ENCODE results near the gene C12orf57. TPM values are rescaled to one million over a fixed set of nuclear protein-coding genes. Genes with fewer than 3 reads are reported as not detected.

The C12orf57 gene
- total and polyA plus RNA-seq, 2 experiments from 2014 or later, result 204 to 262 TPM

DNA sequence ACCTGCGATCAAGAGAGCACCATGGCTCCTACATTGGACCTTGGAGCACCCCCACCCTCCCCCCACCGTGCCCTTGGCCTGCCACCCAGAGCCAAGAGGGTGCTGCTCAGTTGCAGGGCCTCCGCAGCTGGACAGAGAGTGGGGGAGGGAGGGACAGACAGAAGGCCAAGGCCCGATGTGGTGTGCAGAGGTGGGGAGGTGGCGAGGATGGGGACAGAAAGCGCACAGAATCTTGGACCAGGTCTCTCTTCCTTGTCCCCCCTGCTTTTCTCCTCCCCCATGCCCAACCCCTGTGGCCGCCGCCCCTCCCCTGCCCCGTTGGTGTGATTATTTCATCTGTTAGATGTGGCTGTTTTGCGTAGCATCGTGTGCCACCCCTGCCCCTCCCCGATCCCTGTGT lies 2.0 kb upstream of the C12orf57 start:
- Histone ChIP-seq H3K27ac (ENCODE audit: low read depth) (0 out of 2 replicates have a peak overlapping the region, but pooled peaks have one; percentile 7), H3K9me2 (ENCODE audit: insufficient read depth) (no peaks in the 10 kb centered on the region), H4K20me1 (replicated peaks; ENCODE audit: insufficient read depth) (no peaks in the 10 kb centered on the region; the same call in 1 of the 2 replicates), H3K27me3 (ENCODE audit: insufficient read depth) (no peaks in the 10 kb centered on the region), H3K79me2 (replicated peaks; ENCODE audit: insufficient read depth) (0 out of 2 replicates have a peak, but pooled peaks cover 10% of the 10 kb centered on the region), H3K36me3 (ENCODE audit: insufficient read depth) (no peaks in the 10 kb centered on the region), H2AFZ (no peak overlapping the region), H3K4me2 (no peak overlapping the region), H3K4me1 (ENCODE audit: insufficient read depth) (peaks cover 25% of the 10 kb centered on the region), H3K4me3 (no peak overlapping the region), H3F3A (replicated peaks; ENCODE audit: low read depth) (peaks cover 36% of the 10 kb centered on the region)
- no peak for ATAC-seq
- no peak for DNase-seq (ENCODE audit: low spot score)
- TF ChIP-seq EZH2phosphoT487 (IDR thresholded peaks at IDR 0.05; ENCODE audit: unreplicated experiment) (no peak), CREB1 (CRISPR knock-in tag; IDR thresholded peaks at IDR 0.05; ENCODE audit: low read depth) (no peak), STAT1 (IDR thresholded peaks at IDR 0.05; ENCODE audit: unreplicated experiment) (no peak)
- H3K4me3 Mint-ChIP-seq, result no peak overlapping the region
- peaks cover 36% of the 10 kb centered on the region for H3K36me3 Mint-ChIP-seq (ENCODE audit: low read depth)
- peaks cover 57% of the 10 kb centered on the region for H3K4me1 Mint-ChIP-seq
- H3K9me3 Mint-ChIP-seq, result peaks cover 6% of the 10 kb centered on the region; the same call in 2 of the 3 replicates
- no peak overlapping the region; the same call in 1 of the 2 replicates for H3K27ac Mint-ChIP-seq
- peaks cover 55% of the 10 kb centered on the region for H3K27me3 Mint-ChIP-seq (ENCODE audit: insufficient read depth, low read depth, poor library complexity)

DNA sequence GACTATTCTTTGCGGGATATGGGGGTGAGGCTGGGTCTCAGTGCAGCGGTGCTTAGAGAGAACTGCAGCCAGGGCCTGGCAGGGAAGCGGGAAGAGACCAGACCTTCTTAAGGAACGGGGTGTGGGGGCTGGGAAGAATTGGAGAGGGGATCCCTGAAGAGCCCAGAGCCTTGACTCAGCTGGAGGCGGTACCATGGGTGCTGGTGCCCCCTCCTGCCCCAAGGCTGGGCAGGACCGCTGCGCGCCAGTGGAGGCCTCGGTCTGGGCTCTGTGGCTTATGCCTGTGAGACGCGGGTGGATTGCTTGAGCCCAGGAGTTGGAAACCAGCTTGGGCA lies 1.5 kb upstream of the C12orf57 start:
- Histone ChIP-seq H3K27ac (ENCODE audit: low read depth) (peak overlapping the region; percentile 87), H4K20me1 (replicated peaks; ENCODE audit: insufficient read depth) (no peaks in the 10 kb centered on the region; the same call in 1 of the 2 replicates), H3K4me1 (ENCODE audit: insufficient read depth) (peaks cover 24% of the 10 kb centered on the region), H3K36me3 (ENCODE audit: insufficient read depth) (no peaks in the 10 kb centered on the region), H3K4me3 (no peak overlapping the region), H3K79me2 (replicated peaks; ENCODE audit: insufficient read depth) (0 out of 2 replicates have a peak, but pooled peaks cover 10% of the 10 kb centered on the region), H3F3A (replicated peaks; ENCODE audit: low read depth) (peaks cover 37% of the 10 kb centered on the region), H3K4me2 (peak overlapping the region; percentile 45; the same call in 1 of the 2 replicates), H3K9me2 (ENCODE audit: insufficient read depth) (no peaks in the 10 kb centered on the region), H2AFZ (no peak overlapping the region), H3K27me3 (ENCODE audit: insufficient read depth) (no peaks in the 10 kb centered on the region)
- Mint-ChIP-seq H3K9me3 (peaks cover 6% of the 10 kb centered on the region; the same call in 2 of the 3 replicates), H3K4me3 (peak overlapping the region; percentile 96; the same call in 2 of the 3 replicates), H3K27ac (peak overlapping the region; percentile 100), H3K4me1 (peaks cover 59% of the 10 kb centered on the region), H3K27me3 (ENCODE audit: insufficient read depth, low read depth, poor library complexity) (peaks cover 59% of the 10 kb centered on the region), H3K36me3 (ENCODE audit: low read depth) (peaks cover 35% of the 10 kb centered on the region)
- no peak for ATAC-seq
- no peak for DNase-seq (ENCODE audit: low spot score)
- TF ChIP-seq, protein P1, sequence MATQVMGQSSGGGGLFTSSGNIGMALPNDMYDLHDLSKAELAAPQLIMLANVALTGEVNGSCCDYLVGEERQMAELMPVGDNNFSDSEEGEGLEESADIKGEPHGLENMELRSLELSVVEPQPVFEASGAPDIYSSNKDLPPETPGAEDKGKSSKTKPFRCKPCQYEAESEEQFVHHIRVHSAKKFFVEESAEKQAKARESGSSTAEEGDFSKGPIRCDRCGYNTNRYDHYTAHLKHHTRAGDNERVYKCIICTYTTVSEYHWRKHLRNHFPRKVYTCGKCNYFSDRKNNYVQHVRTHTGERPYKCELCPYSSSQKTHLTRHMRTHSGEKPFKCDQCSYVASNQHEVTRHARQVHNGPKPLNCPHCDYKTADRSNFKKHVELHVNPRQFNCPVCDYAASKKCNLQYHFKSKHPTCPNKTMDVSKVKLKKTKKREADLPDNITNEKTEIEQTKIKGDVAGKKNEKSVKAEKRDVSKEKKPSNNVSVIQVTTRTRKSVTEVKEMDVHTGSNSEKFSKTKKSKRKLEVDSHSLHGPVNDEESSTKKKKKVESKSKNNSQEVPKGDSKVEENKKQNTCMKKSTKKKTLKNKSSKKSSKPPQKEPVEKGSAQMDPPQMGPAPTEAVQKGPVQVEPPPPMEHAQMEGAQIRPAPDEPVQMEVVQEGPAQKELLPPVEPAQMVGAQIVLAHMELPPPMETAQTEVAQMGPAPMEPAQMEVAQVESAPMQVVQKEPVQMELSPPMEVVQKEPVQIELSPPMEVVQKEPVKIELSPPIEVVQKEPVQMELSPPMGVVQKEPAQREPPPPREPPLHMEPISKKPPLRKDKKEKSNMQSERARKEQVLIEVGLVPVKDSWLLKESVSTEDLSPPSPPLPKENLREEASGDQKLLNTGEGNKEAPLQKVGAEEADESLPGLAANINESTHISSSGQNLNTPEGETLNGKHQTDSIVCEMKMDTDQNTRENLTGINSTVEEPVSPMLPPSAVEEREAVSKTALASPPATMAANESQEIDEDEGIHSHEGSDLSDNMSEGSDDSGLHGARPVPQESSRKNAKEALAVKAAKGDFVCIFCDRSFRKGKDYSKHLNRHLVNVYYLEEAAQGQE (IDR thresholded peaks at IDR 0.05; ENCODE audit: unreplicated experiment), result no peak
- TF ChIP-seq NANOG (IDR thresholded peaks at IDR 0.05; ENCODE audit: borderline replicate concordance) (no peak), ZNF114 (CRISPR knock-in tag; IDR thresholded peaks at IDR 0.05) (no peak), JUNB (IDR thresholded peaks at IDR 0.05; ENCODE audit: unreplicated experiment) (no peak), ZNF331 (CRISPR knock-in tag; IDR thresholded peaks at IDR 0.05; ENCODE audit: low read depth) (no peak)
- TF ChIP-seq, protein P2, sequence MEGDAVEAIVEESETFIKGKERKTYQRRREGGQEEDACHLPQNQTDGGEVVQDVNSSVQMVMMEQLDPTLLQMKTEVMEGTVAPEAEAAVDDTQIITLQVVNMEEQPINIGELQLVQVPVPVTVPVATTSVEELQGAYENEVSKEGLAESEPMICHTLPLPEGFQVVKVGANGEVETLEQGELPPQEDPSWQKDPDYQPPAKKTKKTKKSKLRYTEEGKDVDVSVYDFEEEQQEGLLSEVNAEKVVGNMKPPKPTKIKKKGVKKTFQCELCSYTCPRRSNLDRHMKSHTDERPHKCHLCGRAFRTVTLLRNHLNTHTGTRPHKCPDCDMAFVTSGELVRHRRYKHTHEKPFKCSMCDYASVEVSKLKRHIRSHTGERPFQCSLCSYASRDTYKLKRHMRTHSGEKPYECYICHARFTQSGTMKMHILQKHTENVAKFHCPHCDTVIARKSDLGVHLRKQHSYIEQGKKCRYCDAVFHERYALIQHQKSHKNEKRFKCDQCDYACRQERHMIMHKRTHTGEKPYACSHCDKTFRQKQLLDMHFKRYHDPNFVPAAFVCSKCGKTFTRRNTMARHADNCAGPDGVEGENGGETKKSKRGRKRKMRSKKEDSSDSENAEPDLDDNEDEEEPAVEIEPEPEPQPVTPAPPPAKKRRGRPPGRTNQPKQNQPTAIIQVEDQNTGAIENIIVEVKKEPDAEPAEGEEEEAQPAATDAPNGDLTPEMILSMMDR (conservative IDR thresholded peaks at IDR 0.05; ENCODE audit: low read depth in 2 of 2), result no peak
- TF ChIP-seq, protein P3, sequence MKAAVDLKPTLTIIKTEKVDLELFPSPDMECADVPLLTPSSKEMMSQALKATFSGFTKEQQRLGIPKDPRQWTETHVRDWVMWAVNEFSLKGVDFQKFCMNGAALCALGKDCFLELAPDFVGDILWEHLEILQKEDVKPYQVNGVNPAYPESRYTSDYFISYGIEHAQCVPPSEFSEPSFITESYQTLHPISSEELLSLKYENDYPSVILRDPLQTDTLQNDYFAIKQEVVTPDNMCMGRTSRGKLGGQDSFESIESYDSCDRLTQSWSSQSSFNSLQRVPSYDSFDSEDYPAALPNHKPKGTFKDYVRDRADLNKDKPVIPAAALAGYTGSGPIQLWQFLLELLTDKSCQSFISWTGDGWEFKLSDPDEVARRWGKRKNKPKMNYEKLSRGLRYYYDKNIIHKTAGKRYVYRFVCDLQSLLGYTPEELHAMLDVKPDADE (IDR thresholded peaks at IDR 0.05), result no peak
